AG09319 (cell line): ENCODE data around the gene HPN.
"Not testable (repeated sequence)": the region's sequence is repeated elsewhere in the genome, so short reads cannot be mapped to it uniquely, and the experiment has no call there.

ENCODE experiments used
- DNase-seq: peaks from one replicate; pipeline ENCODE4 v3.0.0-alpha.2; 2010; ENCODE audit warnings: low read depth; ENCODE audit errors: extremely low read depth
- TF ChIP-seq, protein P1 (sequence below): IDR thresholded peaks from 2 replicates; pipeline ENCODE4 v1.5.1; 2011; ENCODE audit warnings: low read depth, mild to moderate bottlenecking, inconsistent platforms, low read length, moderate library complexity

HPN gene

DNA sequence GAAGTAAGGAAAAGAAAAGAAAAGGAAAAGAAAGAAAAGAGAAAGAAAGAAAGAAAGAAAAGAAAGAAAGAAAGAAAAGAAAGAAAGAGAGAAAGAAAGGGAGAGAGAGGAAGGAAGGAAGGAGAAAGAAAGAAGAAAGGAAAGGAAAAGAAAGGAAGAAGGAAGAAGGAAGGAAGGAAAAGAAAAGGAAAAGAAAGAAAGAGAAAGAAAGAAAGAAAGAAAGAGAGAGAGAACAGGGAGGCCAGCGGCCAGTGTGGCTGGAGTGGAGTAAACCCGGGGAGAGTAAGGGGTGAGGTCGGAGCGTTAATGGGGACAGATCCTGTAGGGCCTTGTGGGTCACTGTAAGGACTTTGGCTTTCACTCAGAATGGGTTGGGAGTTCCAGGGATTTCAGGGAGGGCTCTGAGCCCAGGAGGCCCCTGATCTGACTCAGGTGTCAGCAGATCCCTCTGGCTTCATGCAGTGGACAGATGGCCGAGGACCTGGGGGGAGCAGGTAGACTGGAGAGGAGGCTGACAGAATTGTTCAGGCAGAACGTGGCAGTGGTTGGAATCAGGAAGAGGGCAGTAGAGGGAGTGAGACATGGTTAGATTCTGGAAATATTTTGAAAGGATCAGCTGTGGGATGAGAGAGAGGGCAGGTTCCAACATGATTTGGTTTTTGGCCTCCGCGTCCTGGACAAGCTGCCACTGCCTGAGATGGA is 54.3 kb downstream of the HPN start:
- TF ChIP-seq, protein P1, sequence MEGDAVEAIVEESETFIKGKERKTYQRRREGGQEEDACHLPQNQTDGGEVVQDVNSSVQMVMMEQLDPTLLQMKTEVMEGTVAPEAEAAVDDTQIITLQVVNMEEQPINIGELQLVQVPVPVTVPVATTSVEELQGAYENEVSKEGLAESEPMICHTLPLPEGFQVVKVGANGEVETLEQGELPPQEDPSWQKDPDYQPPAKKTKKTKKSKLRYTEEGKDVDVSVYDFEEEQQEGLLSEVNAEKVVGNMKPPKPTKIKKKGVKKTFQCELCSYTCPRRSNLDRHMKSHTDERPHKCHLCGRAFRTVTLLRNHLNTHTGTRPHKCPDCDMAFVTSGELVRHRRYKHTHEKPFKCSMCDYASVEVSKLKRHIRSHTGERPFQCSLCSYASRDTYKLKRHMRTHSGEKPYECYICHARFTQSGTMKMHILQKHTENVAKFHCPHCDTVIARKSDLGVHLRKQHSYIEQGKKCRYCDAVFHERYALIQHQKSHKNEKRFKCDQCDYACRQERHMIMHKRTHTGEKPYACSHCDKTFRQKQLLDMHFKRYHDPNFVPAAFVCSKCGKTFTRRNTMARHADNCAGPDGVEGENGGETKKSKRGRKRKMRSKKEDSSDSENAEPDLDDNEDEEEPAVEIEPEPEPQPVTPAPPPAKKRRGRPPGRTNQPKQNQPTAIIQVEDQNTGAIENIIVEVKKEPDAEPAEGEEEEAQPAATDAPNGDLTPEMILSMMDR: no peak
- no peak for DNase-seq

DNA sequence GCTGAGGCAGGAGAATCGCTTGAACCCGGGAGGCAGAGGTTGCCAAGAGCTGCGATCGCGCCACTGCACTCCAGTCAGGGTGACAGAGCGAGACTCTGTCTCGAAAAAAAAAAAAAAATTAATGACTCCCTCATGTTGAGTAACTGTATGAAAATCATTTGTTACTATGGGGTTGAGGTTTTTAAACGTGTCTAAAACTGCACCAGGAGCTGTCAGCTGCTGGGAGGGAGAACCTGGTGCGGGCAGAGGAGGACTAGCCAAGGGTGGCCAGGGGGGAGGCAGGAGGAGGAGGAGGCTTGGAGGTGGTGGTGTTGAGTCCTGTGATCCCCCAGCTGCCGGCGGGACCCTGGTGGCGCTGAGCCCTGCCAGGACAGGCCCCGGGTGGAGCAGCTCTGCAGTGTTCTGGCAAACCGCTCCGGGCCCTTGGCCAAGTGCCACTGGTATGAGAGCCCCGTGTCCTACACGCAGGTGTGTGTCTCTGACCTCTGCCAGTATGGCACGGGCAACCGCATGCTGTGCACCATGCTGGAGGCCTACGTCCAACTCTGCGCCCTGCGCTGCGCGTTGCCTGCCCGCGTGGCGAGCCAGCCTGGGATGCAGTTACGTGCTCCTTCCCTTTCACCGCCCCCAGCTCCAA is 57.0 kb downstream of the HPN start:
- TF ChIP-seq, protein P1: no peak
- DNase-seq: no peak

DNA sequence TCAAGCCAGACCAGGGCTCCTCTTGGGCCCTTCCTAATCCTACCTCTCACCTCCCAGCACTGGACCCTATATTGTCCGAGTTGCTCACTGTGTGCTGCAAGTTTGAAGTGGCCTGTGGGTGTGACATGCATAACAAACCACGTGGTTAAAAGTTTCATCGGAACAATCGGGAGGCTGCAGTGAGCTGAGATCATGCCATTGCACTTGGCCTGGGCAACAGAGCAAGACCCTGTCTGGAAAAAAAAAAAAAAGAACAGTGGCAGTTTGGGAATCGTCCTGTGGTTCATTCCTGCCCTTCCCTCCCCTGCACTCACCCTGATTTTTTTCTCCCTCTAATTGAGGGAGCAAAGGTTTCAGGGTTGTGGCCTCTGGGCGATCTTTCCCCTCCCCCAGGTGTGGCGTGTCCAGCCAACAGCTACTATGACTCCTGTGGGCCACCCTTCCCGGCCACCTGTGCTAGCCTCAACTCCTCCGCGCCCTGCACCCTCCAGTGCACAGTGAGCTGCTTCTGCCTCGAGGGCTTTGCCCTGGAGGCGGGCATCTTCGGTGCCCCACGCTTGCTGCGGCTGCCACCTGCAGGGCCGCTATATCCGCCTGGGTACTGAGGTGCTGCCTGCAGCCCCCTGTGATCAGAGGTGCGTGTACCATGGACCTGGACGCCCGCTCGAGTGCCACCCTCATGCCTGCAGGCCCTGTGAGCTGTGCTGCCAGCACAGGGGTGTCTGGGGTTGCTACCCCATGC is 57.8 kb downstream of the HPN start:
- TF ChIP-seq, protein P1: no peak
- DNase-seq: no peak

DNA sequence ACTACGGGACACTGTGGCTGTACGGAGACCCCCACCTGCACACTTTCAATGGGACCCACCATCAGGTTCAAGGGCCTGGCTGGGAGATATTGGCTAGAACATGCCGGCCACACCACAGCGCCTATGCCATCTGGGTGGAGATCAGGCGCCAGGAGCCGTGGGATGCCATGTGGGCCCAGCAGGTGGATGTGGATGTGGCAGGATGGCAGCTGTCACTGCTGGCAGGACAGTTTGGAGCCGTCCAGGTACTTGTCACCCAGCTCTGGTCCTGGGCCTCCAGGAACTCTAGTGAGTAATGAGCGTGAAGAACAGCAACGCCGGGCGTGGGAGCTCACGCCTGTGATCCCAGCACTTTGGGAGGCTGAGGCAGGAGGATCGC is 58.4 kb downstream of the HPN start:
- TF ChIP-seq, protein P1: no peak
- DNase-seq: no peak

DNA sequence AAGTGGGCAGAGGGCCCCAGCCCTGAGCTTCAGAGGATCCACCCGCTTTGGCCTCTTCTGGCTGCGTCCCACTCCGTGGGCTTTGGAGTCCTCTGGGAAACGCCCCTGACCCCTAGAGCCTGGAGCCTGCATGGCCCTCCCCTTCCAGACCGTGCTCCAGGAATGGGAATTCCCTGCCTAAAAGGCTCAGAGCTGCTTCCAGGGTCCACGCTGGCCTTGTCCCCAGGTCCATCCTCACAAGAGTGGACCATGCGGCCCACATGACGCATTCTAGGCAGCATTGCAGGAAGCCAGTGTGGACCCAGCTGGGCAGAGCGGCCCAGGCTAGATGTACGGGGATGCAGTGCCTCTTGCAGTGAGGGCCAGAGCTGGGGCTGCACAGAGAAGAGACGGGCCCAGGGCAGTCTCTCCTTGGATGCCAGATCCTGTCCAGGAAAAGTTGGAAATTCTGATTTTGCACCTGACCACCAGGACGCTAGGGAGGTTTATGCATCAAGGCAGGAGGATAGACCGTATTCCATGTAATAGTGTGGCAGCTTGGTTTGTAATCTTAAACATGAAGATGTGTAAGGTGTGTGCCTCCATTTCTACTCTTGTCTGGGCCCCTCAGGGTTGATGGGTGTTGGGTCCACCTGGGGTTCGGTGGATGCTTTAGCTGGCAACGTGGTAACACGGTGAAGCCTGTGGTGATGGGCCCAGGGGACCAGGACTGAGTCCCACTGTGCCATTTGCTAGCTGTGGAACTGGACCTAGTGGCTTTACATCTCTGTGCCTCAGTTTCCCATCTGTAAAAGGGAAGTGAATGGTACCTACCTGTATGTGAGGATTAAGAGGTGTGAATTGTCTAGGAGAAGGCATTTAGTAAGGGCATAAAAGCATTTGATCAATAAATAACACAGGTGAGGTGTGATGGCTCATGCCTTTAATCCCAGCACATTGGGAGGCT is 59.3 kb downstream of the HPN start:
- DNase-seq: no peak
- TF ChIP-seq, protein P1: no peak

DNA sequence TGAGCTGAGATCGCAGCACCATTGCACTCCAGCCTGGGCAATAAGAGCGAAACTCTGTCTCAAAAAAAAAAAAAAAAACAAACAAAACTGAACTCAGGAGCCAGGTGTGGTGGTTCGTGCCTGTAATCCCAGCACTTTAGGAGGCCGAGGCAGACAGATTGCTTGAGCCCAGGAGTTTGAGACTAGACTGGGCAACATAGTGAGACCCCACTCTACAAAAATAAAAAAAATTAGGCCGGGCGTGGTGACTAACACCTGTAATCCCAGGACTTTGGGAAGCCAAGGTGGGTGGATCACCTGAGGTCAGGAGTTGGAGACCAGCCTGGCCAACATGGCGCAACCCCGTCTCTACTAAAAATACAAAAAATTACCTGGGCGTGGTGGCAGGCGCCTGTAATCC is 60.4 kb downstream of the HPN start:
- DNase-seq: not testable (repeated sequence)

DNA sequence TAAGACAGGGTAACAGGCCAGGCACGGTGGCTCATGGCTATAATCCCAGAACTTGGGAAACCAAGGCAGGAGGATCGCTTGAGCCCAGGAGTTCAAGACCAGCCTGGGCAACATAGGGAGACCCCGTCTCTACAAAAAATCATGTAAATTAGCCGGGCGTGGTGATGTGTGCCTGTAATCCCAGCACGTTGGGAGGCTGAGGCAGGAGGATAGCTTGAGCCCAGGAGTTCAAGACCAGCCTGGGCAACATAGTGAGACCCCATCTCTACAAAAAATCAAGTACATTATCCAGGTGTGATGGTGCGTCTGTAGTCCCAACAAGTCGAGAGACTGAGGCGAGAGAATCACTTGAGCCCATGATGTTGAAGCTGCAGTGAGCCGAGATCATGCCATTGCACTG is 62.1 kb downstream of the HPN start:
- not testable (repeated sequence) for DNase-seq
